WERI-Rb-1 (cell line): Measurements from ENCODE around the gene CNOT8.

ENCODE experiments used
- DNase-seq: peaks from one replicate; pipeline ENCODE4 v3.0.0-alpha.2; 2020
- H3K27ac ChIP-seq: fragments of 250-450 bp; sonication (Bioruptor Pico); 2 replicates; pipeline ENCODE4 v1.5.1; 2020; ENCODE audit warnings: mild to moderate bottlenecking, moderate library complexity
- H3K27me3 ChIP-seq: fragments of 250-450 bp; sonication (Bioruptor Pico); 2 replicates; pipeline ENCODE4 v1.5.1; 2021; ENCODE audit warnings: mild to moderate bottlenecking, low read depth, moderate library complexity; ENCODE audit not compliant: insufficient read depth, severe bottlenecking
- H3K36me3 ChIP-seq: fragments of 250-450 bp; sonication (Bioruptor Pico); 2 replicates; pipeline ENCODE4 v1.5.1; 2020; ENCODE audit warnings: mild to moderate bottlenecking, moderate library complexity
- H3K4me3 ChIP-seq: 2 replicates; pipeline ENCODE4 v1.5.1; 2011; ENCODE audit warnings: low read depth, mild to moderate bottlenecking, control low read depth, low read length
- H3K9me3 ChIP-seq: fragments of 250-450 bp; sonication (Bioruptor Pico); 2 replicates; pipeline ENCODE4 v1.5.1; 2021; ENCODE audit warnings: mild to moderate bottlenecking, moderate library complexity; ENCODE audit not compliant: severe bottlenecking
- CTCF ChIP-seq: IDR thresholded peaks from 2 replicates; pipeline ENCODE4 v1.5.1; 2011; ENCODE audit warnings: low read depth, mild to moderate bottlenecking, control low read depth, inconsistent platforms, low read length

Gene CNOT8

GRCh38 chr5:154815025-154815424 is 43.4 kb upstream of the CNOT8 start:
- no peaks in the 10 kb centered on the region for H3K9me3 ChIP-seq
- no peaks in the 10 kb centered on the region for H3K27me3 ChIP-seq
- DNase-seq: no peak
- TF ChIP-seq CTCF: no peak
- H3K36me3 ChIP-seq: peaks cover 80% of the 10 kb centered on the region
- H3K4me3 ChIP-seq: no peak overlapping the region
- no peak overlapping the region for H3K27ac ChIP-seq

GRCh38 chr5:154815684-154816247 is 42.7 kb upstream of the CNOT8 start:
- no peak for DNase-seq
- H3K9me3 ChIP-seq: no peaks in the 10 kb centered on the region
- no peak overlapping the region for H3K4me3 ChIP-seq
- H3K36me3 ChIP-seq: peaks cover 72% of the 10 kb centered on the region
- TF ChIP-seq CTCF: no peak
- no peak overlapping the region for H3K27ac ChIP-seq
- H3K27me3 ChIP-seq: no peaks in the 10 kb centered on the region

GRCh38 chr5:154816891-154817492 is 41.4 kb upstream of the CNOT8 start:
- peaks cover 60% of the 10 kb centered on the region for H3K36me3 ChIP-seq
- no peak overlapping the region for H3K27ac ChIP-seq
- H3K4me3 ChIP-seq: no peak overlapping the region
- no peaks in the 10 kb centered on the region for H3K9me3 ChIP-seq
- no peak for TF ChIP-seq CTCF
- DNase-seq: no peak
- H3K27me3 ChIP-seq: no peaks in the 10 kb centered on the region

GRCh38 chr5:154817815-154818214 is 40.6 kb upstream of the CNOT8 start:
- no peak for DNase-seq
- Histone ChIP-seq H3K9me3 (no peaks in the 10 kb centered on the region), H3K27me3 (no peaks in the 10 kb centered on the region), H3K36me3 (peaks cover 54% of the 10 kb centered on the region), H3K27ac (no peak overlapping the region), H3K4me3 (no peak overlapping the region)
- TF ChIP-seq CTCF: no peak

GRCh38 chr5:154818471-154819116 is 39.8 kb upstream of the CNOT8 start:
- H3K27ac ChIP-seq: no peak overlapping the region
- H3K9me3 ChIP-seq: no peaks in the 10 kb centered on the region
- no peaks in the 10 kb centered on the region for H3K27me3 ChIP-seq
- DNase-seq: no peak
- H3K4me3 ChIP-seq: no peak overlapping the region
- H3K36me3 ChIP-seq: peaks cover 46% of the 10 kb centered on the region
- no peak for TF ChIP-seq CTCF
